HCEC 1CT (cell line): Measurements from ENCODE around the gene THSD1.
"Not testable (repeated sequence)": the region's sequence is repeated elsewhere in the genome, so short reads cannot be mapped to it uniquely, and the experiment has no call there.

ENCODE experiments used
- DNase-seq: peaks from one replicate; pipeline ENCODE4 v3.0.0-alpha.2; 2017

Gene THSD1

DNA sequence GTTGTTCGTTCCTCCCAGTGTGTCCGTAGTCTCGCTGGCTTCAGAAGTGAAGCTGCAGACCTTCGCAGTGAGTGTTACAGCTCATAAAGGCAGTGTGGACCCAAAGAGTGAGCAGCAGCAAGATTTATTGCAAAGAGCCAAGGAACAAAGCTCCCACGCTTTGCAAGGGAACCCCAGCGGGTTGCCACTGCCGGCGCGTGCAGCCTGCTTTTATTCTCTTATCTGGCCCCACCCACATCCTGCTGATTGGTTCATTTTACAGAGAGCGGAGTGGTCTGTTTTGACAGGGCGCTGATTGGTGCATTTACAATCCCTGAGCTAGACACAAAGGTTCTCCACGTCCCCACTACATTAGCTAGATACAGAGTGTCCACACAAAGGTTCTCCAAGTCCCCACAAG, 1.5 kb upstream of the THSD1 start:
- DNase-seq, result not testable (repeated sequence)

DNA sequence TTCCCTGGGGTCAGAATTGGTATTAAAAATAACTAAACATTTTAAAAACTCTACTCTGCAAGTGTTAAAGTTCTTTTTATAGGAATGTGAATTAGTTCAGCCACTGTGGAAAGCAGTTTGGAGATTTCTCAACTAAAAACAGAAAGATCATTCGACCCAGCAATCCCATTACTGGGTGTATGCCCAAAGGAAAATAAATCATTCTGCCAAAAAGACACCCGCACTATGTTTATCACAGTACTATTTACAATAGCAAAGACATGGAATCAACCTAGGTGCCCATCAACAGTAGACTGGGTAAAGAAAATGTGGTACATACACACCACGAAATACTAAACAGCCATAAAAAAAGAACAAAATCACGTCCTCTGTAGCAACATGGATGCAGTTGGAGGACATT, 657 bp upstream of the THSD1 start:
- no peak for DNase-seq

DNA sequence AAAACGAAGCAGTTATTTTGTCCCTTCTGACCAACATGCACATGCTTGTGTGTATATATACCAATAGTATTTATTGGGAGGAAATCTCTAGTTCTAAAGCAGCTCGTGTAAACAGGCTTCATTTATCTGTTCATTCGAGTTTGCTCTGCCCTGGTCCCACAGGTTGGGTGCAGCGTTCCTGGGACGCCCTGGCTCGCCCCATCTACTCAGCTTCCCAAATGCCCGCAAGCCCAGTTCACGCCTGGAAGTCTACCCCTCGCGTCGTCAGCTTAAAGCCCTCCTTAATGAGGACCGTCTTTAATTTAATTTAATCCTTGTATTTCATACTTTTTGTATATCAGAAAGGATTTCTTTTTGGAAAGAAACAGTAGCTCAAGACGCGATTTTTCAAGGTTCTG, 604 bp downstream of the THSD1 start:
- no peak for DNase-seq

DNA sequence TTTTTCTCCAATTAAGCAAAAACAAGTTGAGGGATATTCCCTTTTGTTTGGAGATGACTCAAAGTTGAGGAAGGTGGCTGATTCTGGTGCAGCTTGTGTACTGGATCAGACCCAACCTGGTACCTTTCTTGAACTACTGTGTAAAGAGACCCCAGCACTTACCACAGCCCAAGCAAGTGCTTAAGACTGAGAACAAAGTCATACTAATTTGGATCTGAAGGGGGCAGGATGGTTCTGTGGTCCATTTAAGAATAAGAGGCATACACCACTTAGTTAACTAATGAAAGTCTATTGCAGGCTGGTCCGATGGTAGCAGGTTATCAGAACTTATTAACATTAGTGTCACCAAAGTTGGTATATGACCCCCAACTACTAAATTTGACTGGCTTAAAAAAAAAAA, 6.3 kb downstream of the THSD1 start:
- no peak for DNase-seq

DNA sequence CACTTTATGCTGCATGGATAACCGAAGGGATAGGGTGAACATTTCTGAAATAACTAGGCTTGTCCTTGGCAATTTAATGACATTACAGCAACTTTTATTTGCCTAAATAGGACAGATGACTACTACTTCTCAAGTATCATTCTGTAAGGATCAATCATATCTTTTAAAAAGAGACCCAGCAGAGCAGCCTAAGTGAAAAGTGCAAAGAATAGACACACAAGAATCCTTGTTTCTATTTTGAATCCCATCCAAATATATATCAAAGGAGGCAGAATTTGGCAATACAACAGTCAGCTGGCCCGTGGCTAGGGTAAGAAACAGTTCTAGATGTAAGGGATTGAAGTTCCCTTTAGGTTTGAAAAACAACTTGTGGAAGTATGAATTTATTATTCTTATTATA, 6.9 kb downstream of the THSD1 start:
- DNase-seq, result no peak

DNA sequence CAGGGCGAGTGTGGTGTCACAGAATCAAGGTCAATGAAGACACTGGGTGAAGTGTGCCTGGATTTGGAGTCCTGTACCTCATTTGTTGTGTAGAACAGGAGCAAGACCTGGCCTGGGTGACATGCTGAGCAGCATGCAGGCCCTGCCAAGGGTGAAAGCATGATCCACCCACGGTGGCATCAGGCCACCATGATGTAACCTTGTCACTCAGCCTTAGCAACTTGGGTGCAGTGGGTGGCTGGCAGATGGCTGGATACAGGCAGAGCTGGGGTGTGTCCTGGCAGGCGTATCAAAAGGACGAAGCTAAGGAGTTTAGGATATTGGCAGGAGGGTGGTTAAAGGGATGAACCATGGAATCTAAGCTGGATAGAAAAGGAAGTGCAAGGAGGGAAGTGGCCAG, 10.3 kb downstream of the THSD1 start:
- DNase-seq, result no peak

DNA sequence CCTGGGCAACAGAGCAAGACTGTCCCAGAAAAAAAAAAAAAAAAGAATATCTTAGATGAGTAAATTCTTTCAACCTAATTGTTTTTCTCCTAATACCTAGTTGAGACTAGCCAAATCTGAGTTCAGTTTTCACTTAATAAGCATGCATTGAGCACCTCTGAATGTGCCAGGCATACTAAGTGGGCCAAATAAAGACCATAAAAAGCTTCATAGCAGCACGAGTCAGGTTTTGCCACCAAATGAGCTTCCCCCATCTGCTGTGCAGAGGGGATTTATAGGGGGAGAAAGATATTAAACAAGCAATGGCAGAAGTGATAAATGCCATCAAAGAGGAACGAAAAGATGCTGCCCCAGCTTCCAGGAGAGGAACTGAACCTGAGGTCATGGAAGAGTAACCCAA, 11.4 kb downstream of the THSD1 start:
- DNase-seq, result no peak

DNA sequence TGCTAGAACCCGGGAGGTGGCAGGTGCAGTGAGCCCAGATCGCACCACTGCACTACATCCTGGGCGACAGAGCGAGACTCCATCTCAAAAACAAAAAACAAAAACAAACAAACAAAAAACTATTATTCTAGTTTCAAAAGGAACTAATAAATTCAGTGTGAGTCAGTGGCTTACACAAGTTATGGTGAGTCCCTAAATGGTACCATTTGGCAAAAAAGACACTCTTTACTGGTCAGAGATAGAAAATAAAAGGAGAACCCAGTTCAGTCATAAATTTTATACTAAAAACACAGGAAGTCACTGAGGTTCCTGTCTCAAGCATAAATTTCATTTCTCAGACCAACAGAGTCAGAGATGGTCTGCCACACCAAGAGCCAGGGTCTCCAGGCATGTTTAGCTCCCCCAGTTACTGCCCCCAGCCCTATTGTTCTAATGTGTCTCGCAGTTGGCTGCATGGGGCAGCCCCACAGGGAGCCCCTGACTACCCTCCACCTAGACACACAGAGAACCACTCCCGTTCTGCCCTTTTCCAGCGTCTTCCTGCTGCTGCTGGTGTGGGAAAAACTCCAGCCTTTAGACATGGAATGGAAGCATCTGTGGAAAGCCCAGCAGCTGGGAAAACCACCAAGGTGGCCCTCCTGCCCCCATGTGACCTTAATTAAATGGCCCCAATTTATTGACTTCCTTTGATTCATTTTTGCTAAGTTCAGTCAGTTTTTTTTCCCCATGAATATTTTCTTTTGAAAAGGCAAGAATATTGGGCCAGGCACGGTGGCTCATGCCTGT, 12.2 kb downstream of the THSD1 start:
- DNase-seq, result no peak

DNA sequence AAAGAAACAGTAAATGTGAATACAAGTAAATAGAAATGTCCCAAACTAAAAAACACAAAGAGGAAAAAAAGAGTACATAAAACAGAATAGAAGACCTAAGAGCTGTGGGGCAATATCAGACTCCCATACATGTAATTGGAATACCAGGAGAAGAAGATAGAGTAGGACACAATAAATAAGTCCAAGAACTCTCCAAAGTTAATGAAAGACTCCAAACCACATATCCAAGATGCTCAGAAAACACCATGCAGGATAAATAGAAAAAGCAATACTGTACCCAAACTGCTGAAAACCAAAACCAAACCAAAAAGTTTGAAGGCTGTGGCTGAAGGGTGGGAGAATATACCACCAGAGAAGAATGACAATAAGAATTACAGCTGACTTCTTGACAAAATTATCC, 18.3 kb downstream of the THSD1 start:
- no peak for DNase-seq

DNA sequence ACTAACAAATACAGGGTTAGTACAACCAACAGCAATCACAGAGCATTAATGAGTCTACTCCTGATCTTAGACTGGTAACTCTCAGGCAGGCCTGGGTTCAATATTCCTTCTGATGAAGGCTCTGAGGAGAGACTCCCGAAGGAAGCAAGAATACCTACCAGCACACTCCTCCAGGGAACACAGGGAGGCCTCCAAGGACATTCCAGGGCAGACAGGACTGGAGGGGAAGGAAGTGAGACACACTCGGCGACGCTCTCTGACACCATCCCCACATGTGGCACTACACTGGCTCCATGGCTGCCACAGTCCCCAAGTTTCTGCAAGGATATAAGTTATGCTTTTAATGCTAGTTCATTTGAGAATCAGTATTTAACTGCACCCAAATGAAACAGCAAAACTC, 20.1 kb downstream of the THSD1 start:
- no peak for DNase-seq

DNA sequence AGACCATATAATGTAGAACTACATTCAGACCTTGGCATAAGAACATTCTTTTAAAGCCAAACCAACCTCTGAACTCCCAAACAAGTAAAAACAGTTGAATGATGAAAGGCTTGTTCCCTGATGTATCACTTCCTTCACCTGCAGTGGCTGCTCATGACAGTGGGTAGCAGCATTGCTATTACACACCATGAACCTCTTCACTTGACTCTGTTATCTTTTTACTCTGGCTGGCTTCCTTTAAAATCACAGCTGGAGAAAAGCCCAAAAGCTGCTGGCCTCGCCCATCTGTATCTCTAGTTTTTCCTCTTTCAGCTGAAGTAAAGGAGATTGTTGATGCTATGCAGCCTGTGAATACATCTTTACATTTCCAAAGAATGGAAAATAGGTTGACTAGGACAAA, 22.6 kb downstream of the THSD1 start:
- DNase-seq, result no peak

DNA sequence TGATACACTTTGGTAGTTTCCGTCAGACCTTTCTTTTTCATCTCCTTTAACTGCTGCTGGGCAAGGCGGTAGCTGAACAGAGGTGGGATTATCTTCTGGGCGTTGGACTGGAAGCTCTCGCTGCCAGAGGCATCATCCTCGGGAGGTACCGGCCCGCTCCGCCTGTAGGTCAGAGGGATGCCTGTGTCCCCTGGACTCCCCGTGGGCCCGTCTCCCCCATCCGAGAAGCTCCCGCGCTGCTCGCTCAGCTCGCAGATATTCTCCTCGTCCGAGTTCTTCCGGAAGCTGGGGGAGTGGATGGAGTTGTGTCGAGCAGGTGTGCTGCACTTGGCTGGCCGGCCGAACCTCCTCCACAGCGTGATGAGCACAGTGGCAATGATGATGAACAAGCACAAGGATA, 27.7 kb downstream of the THSD1 start:
- DNase-seq, result no peak

DNA sequence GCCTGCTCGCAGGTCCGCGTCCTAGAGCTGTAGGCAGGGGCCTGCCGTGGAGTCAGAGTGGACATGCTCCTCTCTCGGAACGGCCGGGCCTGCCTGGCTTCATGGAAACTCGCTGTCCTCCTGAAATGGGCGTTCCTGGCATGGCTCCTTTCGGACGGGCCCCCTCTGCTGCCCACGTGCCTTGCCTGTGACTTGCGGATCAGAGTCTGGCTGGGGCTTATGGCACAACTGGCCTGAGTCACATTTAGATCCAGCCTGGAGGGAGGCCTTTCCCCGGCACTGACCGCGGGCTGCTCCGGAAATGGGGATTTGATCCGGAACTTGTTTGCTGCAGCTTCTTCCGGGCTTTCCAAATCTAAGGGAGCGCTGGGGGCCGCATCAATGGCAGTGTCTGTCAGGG, 28.1 kb downstream of the THSD1 start:
- no peak for DNase-seq

DNA sequence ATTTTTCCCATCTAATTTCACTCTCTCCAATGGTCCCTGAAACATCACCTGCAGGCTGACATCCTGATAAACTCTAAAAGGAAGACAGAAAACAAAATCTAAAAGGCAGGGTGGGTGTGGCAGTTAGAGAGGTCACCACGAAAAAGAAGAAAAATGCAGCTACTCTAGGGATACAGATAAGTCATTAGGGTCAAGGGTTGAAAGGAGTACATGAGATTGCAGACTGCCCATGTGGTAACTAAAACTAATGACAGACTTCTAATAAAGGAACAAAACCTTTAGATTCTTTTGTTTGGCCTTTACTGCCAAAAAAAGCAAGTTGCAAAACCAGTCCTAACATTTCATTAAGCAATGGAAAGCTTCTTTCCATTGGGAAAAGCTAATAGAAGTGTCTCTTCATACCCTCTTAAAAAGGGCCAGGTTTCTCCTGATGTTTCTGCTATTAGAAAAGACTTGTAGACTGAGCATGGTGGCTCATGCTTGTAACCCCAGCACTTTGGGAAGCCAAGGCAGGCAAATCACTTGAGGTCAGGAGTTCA, 31.0 kb downstream of the THSD1 start:
- no peak for DNase-seq

DNA sequence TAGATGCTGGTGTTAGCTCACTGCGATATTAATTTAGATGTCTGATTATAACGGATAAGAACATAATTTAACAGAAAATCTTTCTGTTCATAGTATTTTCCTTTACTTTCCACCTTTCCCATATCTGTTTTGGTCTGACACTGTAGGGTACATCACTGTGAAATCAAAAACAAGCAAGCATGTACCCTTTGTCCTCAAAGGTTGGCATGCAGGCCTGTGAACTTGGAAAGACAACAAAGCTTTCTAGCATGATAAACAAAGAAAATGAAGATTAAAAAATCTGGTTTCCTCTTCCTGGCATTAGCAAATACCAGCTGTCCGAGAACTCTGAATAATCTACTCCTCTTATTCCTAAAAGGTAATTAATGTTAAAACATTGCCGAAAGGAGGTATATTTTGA, 31.6 kb downstream of the THSD1 start:
- DNase-seq, result no peak

DNA sequence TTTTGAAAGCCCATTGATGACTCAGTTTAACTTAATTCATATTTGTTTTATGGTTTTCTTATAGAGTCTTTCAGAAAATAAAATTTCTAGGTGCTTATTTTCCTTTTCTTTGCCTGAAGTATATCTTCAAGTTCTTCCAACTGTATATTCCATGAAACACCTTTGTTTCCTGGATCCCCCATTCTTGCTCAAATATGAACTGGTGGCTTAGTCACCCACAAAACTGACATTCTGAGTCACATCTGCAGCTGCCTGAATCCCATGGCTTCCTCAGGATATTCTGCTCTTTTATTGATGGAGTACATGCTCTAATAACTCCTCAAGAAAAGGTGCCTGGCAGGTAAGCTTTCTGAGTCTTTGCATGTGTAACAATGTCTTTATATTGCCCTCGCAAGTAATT, 32.7 kb downstream of the THSD1 start:
- DNase-seq, result peak; percentile 20

DNA sequence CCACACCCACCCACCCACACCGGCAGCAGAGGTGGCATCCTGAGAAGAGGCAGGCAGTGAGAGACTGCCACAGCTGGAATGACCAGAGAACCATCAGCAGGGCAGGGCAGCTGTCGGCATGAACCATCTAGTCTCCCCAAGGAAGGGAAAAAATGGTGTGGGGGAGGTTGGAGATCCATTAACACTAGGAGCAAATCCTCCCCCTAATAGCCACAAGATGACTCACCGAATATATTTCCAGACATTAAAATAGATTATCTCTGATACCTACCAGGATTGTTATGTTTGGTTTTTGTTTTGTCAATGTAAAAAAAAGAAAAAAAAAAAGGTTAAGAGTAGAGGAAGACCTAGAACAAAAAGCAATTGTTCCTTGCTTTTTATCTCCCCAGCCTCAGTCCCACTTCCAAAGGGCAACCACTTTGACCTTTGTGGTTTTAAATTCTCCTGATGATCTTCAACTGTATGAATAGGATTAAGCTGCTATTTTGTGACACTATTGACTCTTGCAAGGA, 34.2 kb downstream of the THSD1 start:
- DNase-seq, result peak; percentile 56

DNA sequence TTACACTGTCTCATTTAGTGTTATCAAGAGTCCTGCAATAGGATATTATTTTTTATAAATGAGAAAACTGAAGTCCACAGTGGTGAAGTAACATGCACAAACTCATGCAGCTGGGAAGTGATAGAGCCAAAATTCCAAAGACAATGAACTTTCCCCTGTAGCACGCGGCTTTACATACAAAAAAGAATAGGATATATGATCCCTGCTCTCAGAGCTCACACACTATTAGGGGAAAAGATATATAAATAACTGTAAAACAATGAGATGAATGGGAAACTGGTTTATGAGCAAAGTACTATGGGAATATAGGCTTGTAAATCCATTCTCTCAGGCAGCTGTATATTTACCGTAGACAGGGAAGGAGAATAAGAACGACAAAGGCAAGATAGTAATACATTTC, 39.7 kb downstream of the THSD1 start:
- DNase-seq, result no peak

DNA sequence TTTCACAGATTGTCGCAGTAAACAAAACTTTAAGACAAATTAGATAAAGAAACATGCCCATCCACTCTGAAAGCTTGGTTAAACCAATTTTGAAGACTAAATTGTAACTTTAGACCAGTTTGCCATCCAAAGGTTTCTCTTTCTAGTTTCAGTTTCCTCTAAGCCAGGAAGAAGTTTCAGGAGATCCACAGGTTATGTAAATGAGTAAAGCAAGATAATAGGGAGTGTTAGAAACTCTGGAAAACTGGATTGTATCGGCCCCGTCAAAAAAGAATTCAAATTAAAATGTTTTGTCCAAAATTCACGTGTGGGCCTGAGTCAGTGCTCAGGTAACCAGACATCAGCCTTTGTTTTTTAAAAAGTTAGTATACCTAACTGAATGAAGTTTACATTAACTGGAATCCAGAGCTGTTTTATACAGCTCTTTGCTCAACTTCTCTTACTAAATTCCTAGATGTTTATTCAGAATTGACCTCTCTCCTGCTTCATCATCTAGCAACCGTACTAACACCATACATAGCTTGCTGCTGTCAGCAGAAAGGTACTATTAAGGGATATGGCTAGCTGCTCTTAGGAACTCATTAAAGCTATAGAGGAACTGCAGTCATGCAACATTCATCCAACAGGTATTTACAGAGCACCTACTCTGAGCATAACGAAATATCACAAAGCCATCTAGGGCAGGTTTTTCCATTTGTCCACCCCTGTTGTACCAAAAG, 43.6 kb downstream of the THSD1 start:
- not testable (repeated sequence) for DNase-seq

DNA sequence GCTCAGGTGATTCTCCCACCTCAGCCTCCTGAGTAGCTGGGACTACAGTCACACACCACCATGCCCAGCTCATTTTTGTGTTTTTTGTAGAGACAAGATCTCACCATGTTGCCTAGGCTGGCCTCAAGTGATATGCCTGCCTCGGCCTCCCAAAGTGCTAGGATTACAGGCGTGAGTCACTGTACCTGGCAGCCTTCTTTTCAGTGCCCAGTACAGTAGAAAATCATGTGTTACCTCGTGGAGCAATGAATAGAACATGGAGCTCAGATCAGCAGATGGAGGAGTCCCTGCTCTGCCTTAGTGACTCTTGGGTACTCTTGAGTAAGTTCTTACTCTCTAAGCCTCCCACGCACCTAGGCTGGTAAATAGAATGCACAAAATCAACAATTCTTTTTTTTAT, 44.7 kb downstream of the THSD1 start:
- no peak for DNase-seq

DNA sequence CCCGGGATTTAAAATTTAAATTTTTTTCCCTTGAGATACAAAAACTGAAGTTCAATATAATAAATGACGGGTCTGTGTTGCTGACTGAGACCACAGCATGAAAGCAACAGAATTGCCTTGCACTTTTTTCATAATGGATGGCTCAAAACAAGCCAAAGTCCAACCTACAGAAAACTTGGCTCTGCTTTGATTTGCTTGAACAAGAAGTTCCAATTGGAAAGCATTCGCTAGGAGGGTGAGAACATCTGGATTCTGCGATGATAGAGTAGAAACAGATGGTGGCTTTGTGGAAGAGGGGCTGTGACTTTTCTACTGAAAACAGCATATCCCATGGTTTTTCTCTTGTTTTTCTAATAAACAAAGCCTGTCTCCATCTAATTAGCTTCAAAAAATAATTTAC, 46.4 kb downstream of the THSD1 start:
- no peak for DNase-seq

DNA sequence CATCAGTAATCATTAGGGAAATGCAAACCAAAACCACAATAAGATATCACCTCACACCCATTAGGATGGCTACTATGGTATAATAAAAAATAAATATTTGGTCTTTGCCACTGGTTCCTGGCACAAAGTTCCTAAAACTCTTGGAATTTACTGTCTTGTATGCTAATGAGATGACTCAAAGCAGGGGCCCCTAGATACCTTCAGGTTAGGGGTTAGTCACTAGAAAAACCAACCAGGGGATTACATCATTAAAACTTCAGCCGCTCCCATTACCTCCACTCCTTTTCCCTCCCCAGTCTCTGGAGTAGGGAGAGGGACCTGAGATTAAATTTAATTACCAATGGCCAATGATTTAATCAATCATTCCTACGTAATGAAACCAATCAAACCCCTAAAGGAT, 49.6 kb downstream of the THSD1 start:
- DNase-seq, result peak; percentile 46

DNA sequence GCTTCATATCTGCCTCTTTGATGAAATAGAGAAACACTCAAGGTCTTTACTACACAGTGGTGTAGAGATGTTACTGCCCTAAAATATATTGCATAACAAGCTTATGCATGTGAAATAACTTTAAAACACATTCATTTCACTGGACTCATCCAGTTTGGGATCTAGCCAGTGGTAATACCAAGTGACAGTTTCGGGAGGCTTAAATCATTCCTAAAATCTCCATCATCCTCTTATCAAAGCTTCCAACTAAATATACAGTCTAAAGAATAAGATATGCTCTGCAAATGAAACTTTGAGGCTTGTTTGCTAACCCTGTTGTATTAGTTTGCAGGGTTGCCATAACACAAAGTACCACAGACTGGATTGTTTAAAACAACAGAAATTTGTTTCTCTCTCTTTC, 52.8 kb downstream of the THSD1 start:
- DNase-seq, result peak; percentile 69
